Chondrocyte (in vitro differentiated cells): Measurements from ENCODE around the gene GZF1. TPM values are rescaled to one million over a fixed set of nuclear protein-coding genes. Genes with fewer than 3 reads are reported as not detected.
A peak's percentile ranks its signal among the peaks of the same experiment; 100 is the strongest.

Experiments
- DNase-seq: peaks from one replicate; pipeline ENCODE4 v3.0.0; 2021; ENCODE audit warnings: mixed read lengths, low spot score
- H3K27ac Mint-ChIP-seq: one replicate; pipeline ENCODE4 v1.8.0; 2021; ENCODE audit warnings: mild to moderate bottlenecking, moderate library complexity, mixed read lengths; ENCODE audit not compliant: unreplicated experiment
- H3K27me3 Mint-ChIP-seq: 2 replicates; pipeline ENCODE4 v1.8.0; 2021; ENCODE audit warnings: low read depth, mixed read lengths
- H3K36me3 Mint-ChIP-seq: 2 replicates; pipeline ENCODE4 v1.8.0; 2021; ENCODE audit warnings: low read depth, mixed read lengths
- H3K4me1 Mint-ChIP-seq: 2 replicates; pipeline ENCODE4 v1.8.0; 2021; ENCODE audit warnings: low read depth, mild to moderate bottlenecking, mixed read lengths
- H3K4me3 Mint-ChIP-seq: one replicate; pipeline ENCODE4 v1.8.0; 2021; ENCODE audit warnings: mild to moderate bottlenecking, moderate library complexity, mixed read lengths; ENCODE audit not compliant: unreplicated experiment
- H3K9me3 Mint-ChIP-seq: 2 replicates; pipeline ENCODE4 v1.8.0; 2021; ENCODE audit warnings: low read depth, mixed read lengths
- total RNA-seq: library from RNA; stranded (reverse); gene quantifications from 3 replicates; pipeline ENCODE4 v1.2.1, GENCODE V29; 2021
- TF ChIP-seq, protein P1 (sequence below): fragments of 200-600 bp; sonication (generic); IDR thresholded peaks from 2 replicates; pipeline ENCODE4 v1.5.0; 2021; ENCODE audit warnings: antibody characterized with exemption, mild to moderate bottlenecking, moderate library complexity

GZF1 gene
- total RNA-seq, 1 donor from 2014 or later: 11.4 TPM

DNA sequence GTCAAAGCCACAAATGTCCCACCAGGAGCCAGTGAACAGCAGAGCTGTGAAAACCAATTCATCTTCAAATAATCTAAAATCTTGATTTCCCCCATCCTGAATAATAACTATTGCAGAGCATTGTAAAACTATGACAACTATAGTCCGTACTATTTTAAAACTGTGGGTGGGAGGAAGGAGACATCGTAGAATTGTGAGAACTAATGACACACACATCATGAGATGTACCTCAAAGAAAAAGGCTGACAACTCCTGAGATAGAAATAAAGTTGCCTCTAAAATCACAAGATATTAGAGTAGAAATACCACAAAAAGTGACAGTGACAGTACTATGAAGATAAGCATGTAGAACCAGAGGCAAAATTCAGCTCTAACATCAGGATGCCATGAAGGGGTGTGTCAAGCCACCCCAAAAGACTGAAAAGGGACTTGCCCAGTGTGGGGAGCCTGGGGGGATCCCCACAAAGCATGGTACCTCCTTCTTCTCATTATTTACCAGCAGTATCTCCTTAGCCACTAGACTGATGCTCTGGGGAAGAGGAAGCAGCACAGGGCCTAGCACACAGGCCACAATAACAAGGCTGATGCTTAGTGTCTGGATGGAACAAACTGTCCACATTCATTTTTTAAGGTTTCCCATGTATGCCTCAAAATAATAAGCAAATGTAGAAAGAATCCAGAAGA is 45.9 kb downstream of the GZF1 start:
- no peak for DNase-seq
- Mint-ChIP-seq H3K27me3 (no peaks in the 10 kb centered on the region), H3K4me3 (no peak overlapping the region), H3K27ac (peak overlapping the region; percentile 19), H3K36me3 (no peaks in the 10 kb centered on the region), H3K4me1 (peaks cover 61% of the 10 kb centered on the region), H3K9me3 (no peaks in the 10 kb centered on the region)
- TF ChIP-seq, protein P1, sequence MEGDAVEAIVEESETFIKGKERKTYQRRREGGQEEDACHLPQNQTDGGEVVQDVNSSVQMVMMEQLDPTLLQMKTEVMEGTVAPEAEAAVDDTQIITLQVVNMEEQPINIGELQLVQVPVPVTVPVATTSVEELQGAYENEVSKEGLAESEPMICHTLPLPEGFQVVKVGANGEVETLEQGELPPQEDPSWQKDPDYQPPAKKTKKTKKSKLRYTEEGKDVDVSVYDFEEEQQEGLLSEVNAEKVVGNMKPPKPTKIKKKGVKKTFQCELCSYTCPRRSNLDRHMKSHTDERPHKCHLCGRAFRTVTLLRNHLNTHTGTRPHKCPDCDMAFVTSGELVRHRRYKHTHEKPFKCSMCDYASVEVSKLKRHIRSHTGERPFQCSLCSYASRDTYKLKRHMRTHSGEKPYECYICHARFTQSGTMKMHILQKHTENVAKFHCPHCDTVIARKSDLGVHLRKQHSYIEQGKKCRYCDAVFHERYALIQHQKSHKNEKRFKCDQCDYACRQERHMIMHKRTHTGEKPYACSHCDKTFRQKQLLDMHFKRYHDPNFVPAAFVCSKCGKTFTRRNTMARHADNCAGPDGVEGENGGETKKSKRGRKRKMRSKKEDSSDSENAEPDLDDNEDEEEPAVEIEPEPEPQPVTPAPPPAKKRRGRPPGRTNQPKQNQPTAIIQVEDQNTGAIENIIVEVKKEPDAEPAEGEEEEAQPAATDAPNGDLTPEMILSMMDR: no peak

DNA sequence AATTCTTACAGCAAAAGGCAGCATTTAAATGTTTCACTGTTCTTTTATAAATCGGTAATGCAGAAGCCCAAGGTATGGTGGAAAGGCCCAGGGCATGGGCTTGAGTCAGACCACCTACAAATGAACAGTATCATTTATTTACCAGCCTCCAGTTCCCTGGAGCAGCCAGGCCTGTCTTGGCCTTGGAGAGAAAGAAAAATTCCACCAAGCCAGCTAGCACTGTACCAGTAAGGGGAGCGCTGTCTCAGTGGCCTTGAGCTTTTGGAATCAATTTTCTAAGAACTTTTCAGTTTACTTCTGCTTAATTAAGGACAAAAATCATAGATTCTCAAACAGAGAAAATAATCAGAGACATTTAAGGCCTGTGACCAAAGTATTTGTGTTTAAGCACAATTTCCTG is 47.0 kb downstream of the GZF1 start:
- Mint-ChIP-seq H3K27ac (no peak overlapping the region), H3K4me3 (no peak overlapping the region), H3K9me3 (no peaks in the 10 kb centered on the region), H3K27me3 (no peaks in the 10 kb centered on the region), H3K4me1 (peaks cover 59% of the 10 kb centered on the region), H3K36me3 (no peaks in the 10 kb centered on the region)
- DNase-seq: no peak
- TF ChIP-seq, protein P1: no peak

DNA sequence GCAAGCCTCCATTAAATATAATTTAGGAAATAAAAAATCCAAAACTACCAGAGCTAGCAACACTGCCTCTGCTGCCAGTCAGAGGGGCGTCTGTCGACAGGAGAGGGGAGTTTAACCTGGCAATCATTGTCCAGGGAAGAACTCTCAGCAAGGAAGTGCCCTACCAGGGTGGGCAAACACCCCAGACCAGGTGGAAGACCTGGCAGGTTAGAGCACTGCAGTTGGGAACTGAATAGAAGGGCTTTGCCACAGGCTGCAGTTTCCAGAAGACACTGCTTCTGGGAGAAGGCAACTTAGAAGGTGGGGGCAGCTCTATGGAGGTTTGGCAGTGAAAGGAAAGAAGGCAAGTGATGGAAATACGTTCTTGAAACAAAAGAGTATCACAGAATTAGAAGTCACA is 47.8 kb downstream of the GZF1 start:
- Mint-ChIP-seq H3K36me3 (no peaks in the 10 kb centered on the region), H3K27ac (peak overlapping the region; percentile 55), H3K4me3 (no peak overlapping the region), H3K4me1 (peaks cover 52% of the 10 kb centered on the region), H3K27me3 (no peaks in the 10 kb centered on the region), H3K9me3 (no peaks in the 10 kb centered on the region)
- no peak for DNase-seq
- TF ChIP-seq, protein P1: no peak

DNA sequence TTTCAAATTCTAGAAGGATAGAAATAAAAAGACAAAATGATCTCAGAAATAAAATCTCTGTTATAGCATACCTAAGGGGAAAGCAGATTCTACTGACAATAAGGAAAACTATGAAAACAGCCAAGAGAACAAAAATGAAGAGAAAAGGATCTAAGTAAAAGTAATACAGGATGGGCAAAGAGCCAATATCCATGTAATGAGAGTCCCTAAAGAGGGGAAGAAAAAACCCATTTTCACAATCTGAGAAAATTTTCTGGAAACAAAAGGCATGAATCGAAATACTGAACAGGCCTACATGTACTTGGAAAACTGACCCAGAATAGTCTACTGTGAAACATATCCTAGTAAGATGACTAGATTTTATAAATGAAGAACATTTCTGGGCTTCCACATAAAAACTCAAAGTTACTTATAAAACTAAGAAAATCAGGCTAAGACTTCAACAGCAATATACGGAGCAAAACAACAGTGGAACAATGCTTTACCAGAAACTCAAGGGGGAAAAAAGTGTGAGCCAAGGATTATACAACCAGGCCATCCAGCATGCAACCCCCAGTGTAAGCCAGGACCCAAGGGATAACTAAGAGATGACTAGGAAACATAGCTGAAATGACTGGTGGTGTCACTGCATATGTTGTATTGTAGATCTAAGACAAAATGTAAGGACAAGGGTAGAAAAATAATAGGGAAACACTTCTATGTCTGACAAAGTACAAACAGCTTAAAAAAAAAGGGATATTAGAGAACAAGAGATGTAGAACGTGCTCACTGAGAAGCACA is 49.1 kb downstream of the GZF1 start:
- H3K4me1 Mint-ChIP-seq: peaks cover 56% of the 10 kb centered on the region
- TF ChIP-seq, protein P1: no peak
- H3K4me3 Mint-ChIP-seq: no peak overlapping the region
- no peaks in the 10 kb centered on the region for H3K27me3 Mint-ChIP-seq
- no peak for DNase-seq
- no peaks in the 10 kb centered on the region for H3K9me3 Mint-ChIP-seq
- H3K27ac Mint-ChIP-seq: peak overlapping the region; percentile 96
- no peaks in the 10 kb centered on the region for H3K36me3 Mint-ChIP-seq

DNA sequence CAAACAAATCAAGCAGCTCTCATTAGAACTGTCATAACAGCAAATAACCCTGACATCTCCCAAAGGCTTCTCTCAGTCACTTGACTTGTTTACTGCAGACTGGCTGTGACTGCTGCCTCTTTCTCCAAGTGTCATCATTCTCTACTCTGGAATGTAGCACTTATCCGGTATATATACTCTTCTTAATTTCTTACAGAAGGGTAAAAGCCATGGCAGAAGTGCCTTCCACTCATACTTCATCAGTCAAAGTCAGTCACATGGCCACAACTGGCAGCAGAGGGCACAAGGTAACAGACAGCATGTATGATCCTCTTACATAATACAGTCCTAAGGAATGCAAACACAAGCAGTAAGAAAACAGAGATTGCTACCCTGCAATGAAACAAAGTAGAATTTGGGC is 50.0 kb downstream of the GZF1 start:
- Mint-ChIP-seq H3K4me1 (peaks cover 53% of the 10 kb centered on the region), H3K4me3 (no peak overlapping the region), H3K9me3 (no peaks in the 10 kb centered on the region), H3K27ac (peak overlapping the region; percentile 96), H3K27me3 (no peaks in the 10 kb centered on the region), H3K36me3 (no peaks in the 10 kb centered on the region)
- TF ChIP-seq, protein P1: no peak
- no peak for DNase-seq
